Adrenal gland (tissue), 12 donors: ENCODE data around the gene TSPEAR. TPM values are rescaled to one million over a fixed set of nuclear protein-coding genes. Genes with fewer than 3 reads are reported as not detected.

Source experiments
- DNase-seq, 7 donors: peaks; one replicate each; pipeline ENCODE4 v3.0.0-alpha.2; 2019 to 2020
- H3K27ac ChIP-seq, 5 donors: fragments of 200-600 bp; sonication (generic) in 4 of 5; 1 replicate in 3 of 5; 2 replicates in 2 of 5; pipeline versions ENCODE4 v1.5.1 to v1.8.0; 2016 to 2020; ENCODE audit warnings: mild to moderate bottlenecking in 1 of 5
- H3K27me3 ChIP-seq: fragments of 200-600 bp; 2 replicates; pipeline ENCODE4 v1.8.0; 2021
- H3K36me3 ChIP-seq, 2 donors: fragments of 200-600 bp; replicated peaks in 1 of 2; 1 replicate in 1 of 2; 2 replicates in 1 of 2; pipeline versions ENCODE4 v1.5.1 to v1.8.0; 2018 to 2022
- H3K4me1 ChIP-seq, 2 donors: fragments of 200-600 bp; replicated peaks in 1 of 2; 1 replicate in 1 of 2; 2 replicates in 1 of 2; pipeline versions ENCODE4 v1.5.1 to v1.8.0; 2018 to 2021
- H3K4me3 ChIP-seq, 4 donors: fragments of 200-600 bp; sonication (generic) in 3 of 4; one replicate each; pipeline ENCODE4 v1.5.1; 2016 to 2018
- H3K9me3 ChIP-seq, 3 donors: fragments of 200-600 bp; sonication (generic) in 1 of 3; replicated peaks in 1 of 3; 1 replicate in 2 of 3; 2 replicates in 1 of 3; pipeline versions ENCODE4 v1.5.1 to v1.8.0; 2016 to 2021
- POLR2A ChIP-seq, 2 donors: fragments of 450-650 bp; IDR thresholded peaks; one replicate each; pipeline ENCODE4 v1.6.1; 2017; ENCODE audit warnings: antibody characterized with exemption in 2 of 2, mild to moderate bottlenecking in 2 of 2, moderate library complexity in 1 of 2
- WGBS, 4 donors: extraction: QIAGEN DNeasy Blood & Tissue Kit in 2 of 4; methylation state at CpG; one replicate each; pipeline versions ENCODE4 v1.1.5 to v1.1.7; 2013 to 2017; 5-methylcytosine and 5-hydroxymethylcytosine counted together
- intact Hi-C, 2 donors: fragments of 100-400 bp; cut with DNase I; formaldehyde crosslinking; loops; one replicate each; pipeline versions ENCODE4 v1.14.1 to v1.15.0; 2022 to 2023
- polyA plus RNA-seq, 3 donors: library from polyadenylated mRNA; stranded (reverse); fragments of 200-250 nt in 2 of 3; fragments of 350-450 nt in 1 of 3; fragmentation: Illumina TruSeq in 1 of 3; extraction: RNeasy Lipid Tissue Mini Kit (QIAGEN cat#74804) in 1 of 3; gene quantifications; one replicate each; pipeline ENCODE4 v1.2.3, GENCODE V29; 2013 to 2014
- total RNA-seq, 9 donors: library from RNA; depleted of rRNA in 4 of 9; stranded (reverse); fragments of >200 nt in 4 of 9; fragments of 120-200 nt in 1 of 9; fragmentation: NEBNext Ultra II Directional in 1 of 9; extraction: Animal tissue kit (Norgen Biotek cat#: 25700) in 1 of 9; gene quantifications; one replicate each; pipeline versions ENCODE4 v1.1.0 to v1.2.4, GENCODE V29; 2013 to 2023
- TF ChIP-seq, protein P1 (sequence below), 6 experiments: fragments of 450-650 bp in 4 of 6; fragments of 200-600 bp in 2 of 6; sonication (generic) in 1 of 6; IDR thresholded peaks; 1 replicate in 5 of 6; 2 replicates in 1 of 6; pipeline versions ENCODE4 v1.5.1 to v1.8.0; 2016 to 2021; ENCODE audit warnings: antibody characterized with exemption in 6 of 6, mild to moderate bottlenecking in 2 of 6, moderate library complexity in 1 of 6
- donor health status: healthy with polysubstance abuse.
- donor health status: Bipolar disorder and iron deficiency.
- donor health status: DM: yes; HTN: yes; CAD: no.
- donor health status: DM: no; HTN: no; CAD: no.
- donor health status: DM: no; HTN: no; CAD: no.
- donor health status: DM: yes; HTN: yes; CAD: no.

The TSPEAR gene
- total and polyA plus RNA-seq, 12 donors = not detected

DNA sequence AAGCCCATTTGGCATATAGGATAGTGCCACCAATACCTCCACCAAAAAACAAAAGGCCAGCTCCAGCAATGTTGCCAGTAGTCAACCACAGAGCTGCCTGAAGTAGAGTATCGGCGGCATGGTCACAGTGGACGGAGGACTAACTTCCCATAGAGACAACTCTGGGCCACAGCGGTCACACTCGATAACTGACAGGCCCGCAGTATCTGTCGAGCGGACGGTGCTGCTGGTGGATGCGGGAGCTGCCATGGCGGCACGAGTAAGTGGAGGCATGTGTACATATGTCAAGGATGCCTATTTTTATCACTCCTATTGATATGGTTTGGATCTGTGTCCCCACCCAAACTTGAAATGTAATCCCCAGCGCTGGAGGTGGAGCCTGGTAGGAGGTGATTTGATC, 33.5 kb downstream of the TSPEAR start:
- no peaks in the 10 kb centered on the region for H3K27me3 ChIP-seq
- H3K36me3 ChIP-seq = no peaks in the 10 kb centered on the region
- intact Hi-C loops = no loop called here
- H3K4me1 ChIP-seq = no peaks in the 10 kb centered on the region
- no peak overlapping the region for H3K4me3 ChIP-seq
- H3K27ac ChIP-seq = no peak overlapping the region
- no peak for TF ChIP-seq POLR2A (IDR thresholded peaks at IDR 0.05)
- TF ChIP-seq, protein P1, sequence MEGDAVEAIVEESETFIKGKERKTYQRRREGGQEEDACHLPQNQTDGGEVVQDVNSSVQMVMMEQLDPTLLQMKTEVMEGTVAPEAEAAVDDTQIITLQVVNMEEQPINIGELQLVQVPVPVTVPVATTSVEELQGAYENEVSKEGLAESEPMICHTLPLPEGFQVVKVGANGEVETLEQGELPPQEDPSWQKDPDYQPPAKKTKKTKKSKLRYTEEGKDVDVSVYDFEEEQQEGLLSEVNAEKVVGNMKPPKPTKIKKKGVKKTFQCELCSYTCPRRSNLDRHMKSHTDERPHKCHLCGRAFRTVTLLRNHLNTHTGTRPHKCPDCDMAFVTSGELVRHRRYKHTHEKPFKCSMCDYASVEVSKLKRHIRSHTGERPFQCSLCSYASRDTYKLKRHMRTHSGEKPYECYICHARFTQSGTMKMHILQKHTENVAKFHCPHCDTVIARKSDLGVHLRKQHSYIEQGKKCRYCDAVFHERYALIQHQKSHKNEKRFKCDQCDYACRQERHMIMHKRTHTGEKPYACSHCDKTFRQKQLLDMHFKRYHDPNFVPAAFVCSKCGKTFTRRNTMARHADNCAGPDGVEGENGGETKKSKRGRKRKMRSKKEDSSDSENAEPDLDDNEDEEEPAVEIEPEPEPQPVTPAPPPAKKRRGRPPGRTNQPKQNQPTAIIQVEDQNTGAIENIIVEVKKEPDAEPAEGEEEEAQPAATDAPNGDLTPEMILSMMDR (IDR thresholded peaks at IDR 0.05) = no peak
- no peaks in the 10 kb centered on the region for H3K9me3 ChIP-seq
- peak in 1 of 7 donors; percentile 35 for DNase-seq
- 89 to 91% (median 90%) methylated on average over 13 of the region's 13 CpGs for WGBS, 4 donors

DNA sequence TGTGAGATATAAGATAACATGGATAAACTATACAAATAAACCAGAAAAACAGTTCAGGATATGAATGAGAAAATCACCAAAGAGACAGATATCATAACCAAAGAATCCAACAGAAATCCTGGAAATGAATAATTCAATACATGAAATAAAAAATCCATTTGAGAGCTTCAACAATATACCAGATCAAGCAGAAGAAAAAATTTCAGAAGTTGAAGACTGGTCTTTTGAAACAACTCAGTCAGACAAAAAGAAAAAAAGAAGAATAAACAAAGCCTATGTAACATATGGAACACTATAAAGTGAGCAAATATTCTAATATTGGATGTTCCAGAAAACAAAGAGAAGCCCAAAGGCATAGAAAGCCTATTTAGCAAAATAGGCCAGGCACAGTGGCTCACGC, 39.5 kb downstream of the TSPEAR start:
- 93 to 100% (median 95%) methylated on average over 1 of the region's 1 CpG for WGBS, 4 donors
- intact Hi-C loops = no loop called here
- no peak for DNase-seq
- Histone ChIP-seq H3K27me3 (no peaks in the 10 kb centered on the region), H3K4me3 (no peak overlapping the region), H3K4me1 (no peaks in the 10 kb centered on the region), H3K36me3 (no peaks in the 10 kb centered on the region), H3K27ac (no peak overlapping the region), H3K9me3 (no peaks in the 10 kb centered on the region)
- TF ChIP-seq, protein P1 (IDR thresholded peaks at IDR 0.05) = no peak
- TF ChIP-seq POLR2A (IDR thresholded peaks at IDR 0.05) = no peak

DNA sequence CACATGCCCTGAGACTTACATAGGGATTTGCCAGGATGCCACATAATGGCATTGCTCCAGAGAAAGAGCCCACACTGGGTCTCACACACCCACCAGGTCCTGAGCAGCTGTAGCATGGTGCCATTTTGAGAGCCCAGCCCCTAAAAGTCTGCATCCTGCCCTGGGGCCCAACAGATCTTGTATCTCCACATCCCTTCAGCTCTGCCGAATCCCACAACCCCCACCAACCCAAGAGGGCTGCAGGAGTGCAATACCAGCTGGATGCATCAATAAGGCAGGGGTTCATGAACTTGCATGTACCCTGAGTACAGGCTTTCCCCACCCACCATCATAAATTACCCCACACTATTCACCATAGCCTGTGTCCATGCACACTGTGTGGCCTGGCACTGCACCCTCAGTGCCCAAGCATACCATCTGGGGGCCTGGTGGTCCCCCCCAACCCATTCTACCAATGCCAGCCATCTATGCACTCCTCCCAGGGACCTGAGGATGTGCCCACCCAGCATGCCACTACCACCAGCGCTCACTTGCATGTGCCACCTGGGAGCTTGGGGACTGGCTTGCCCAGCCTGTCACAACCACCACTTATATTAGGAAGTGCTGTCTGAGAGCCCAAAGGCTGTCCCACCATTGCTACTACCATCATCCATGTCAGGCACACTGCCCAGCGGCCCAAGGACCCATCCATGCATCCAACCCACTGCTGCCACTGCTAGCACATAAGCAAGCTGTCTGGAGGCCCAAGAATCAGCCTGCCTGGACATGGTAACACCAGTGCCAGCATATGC, 40.5 kb downstream of the TSPEAR start:
- Histone ChIP-seq H3K4me1 (no peaks in the 10 kb centered on the region), H3K27ac (no peak overlapping the region), H3K4me3 (no peak overlapping the region), H3K27me3 (no peaks in the 10 kb centered on the region), H3K36me3 (no peaks in the 10 kb centered on the region), H3K9me3 (no peaks in the 10 kb centered on the region)
- intact Hi-C loops = no loop called here
- TF ChIP-seq, protein P1 (IDR thresholded peaks at IDR 0.05) = no peak
- TF ChIP-seq POLR2A (IDR thresholded peaks at IDR 0.05) = no peak
- DNase-seq = peak in 1 of 7 donors; percentile 17
- WGBS, 4 donors = 62 to 92% (median 72%) methylated on average over 2 to 3 of the region's 3 CpGs

DNA sequence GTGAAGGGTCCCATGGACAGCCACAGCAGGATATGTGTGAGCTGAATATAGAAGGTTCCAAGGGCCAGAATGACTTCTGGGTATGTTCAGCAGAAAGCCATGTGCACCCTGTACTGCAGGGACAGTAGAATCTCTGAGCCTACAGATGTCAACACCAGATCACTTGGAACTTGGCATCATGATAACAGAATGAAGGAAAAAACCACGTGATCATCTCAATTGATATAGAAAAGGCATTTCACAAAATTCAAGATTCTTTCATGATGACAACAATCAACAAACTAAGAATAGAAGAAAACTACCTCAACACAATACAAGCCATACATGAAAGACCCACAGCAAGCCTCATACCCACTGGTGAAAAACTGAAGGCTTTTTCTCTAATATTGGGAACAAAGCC, 43.8 kb downstream of the TSPEAR start:
- Histone ChIP-seq H3K9me3 (no peaks in the 10 kb centered on the region), H3K4me1 (no peaks in the 10 kb centered on the region), H3K36me3 (no peaks in the 10 kb centered on the region), H3K27ac (no peak overlapping the region), H3K27me3 (no peaks in the 10 kb centered on the region), H3K4me3 (no peak overlapping the region)
- WGBS, 4 donors = 67 to 79% (median 68%) methylated on average over 1 of the region's 1 CpG
- TF ChIP-seq, protein P1 (IDR thresholded peaks at IDR 0.05) = no peak
- no peak for TF ChIP-seq POLR2A (IDR thresholded peaks at IDR 0.05)
- intact Hi-C loops = no loop called here
- DNase-seq = no peak
